HS-27A (cell line): ENCODE data around the gene SLC9A5.

Source experiments
- DNase-seq: peaks from one replicate; pipeline ENCODE4 v3.0.0-alpha.2; 2012; ENCODE audit warnings: low read depth, missing footprints

SLC9A5 gene

GRCh38 chr16:67248401-67249177 is at the start of gene SLC9A5:
Gene SLC9A5, plus strand, starts transcription at chr16:67248979. Its CDS starts 36 bp downstream, at chr16:67249015.
- no peak for DNase-seq

- DNase-seq = no peak
Measured at GRCh38 chr16:67199011-67199807, 49.6 kb upstream of the SLC9A5 start, which contains the start of gene ELMO3. Gene ELMO3, plus strand, starts transcription at chr16:67199131. Its CDS starts 196 bp downstream, at chr16:67199327.

- DNase-seq = no peak
Measured at GRCh38 chr16:67199808-67200198, 49.0 kb upstream of the SLC9A5 start.

- DNase-seq = no peak
Measured at GRCh38 chr16:67200491-67200890, 48.3 kb upstream of the SLC9A5 start.

GRCh38 chr16:67201411-67202345 is 47.1 kb upstream of the SLC9A5 start:
- DNase-seq = no peak

GRCh38 chr16:67202426-67202825 is 46.4 kb upstream of the SLC9A5 start:
- DNase-seq = no peak

- no peak for DNase-seq
Measured at GRCh38 chr16:67202956-67203493, 45.8 kb upstream of the SLC9A5 start.

GRCh38 chr16:67204076-67204475 is 44.7 kb upstream of the SLC9A5 start:
- DNase-seq = no peak

GRCh38 chr16:67206129-67206837 is 42.5 kb upstream of the SLC9A5 start:
- DNase-seq = no peak

- no peak for DNase-seq
Measured at GRCh38 chr16:67206838-67207248, 41.9 kb upstream of the SLC9A5 start.

GRCh38 chr16:67207249-67208091 is 41.3 kb upstream of the SLC9A5 start:
- no peak for DNase-seq

- DNase-seq = no peak
Measured at GRCh38 chr16:67208154-67208896, 40.5 kb upstream of the SLC9A5 start.

GRCh38 chr16:67209565-67209964 is 39.2 kb upstream of the SLC9A5 start:
- no peak for DNase-seq

GRCh38 chr16:67210069-67210937 is 38.5 kb upstream of the SLC9A5 start:
- no peak for DNase-seq

GRCh38 chr16:67211674-67212073 is 37.1 kb upstream of the SLC9A5 start:
- no peak for DNase-seq

- no peak for DNase-seq
Measured at GRCh38 chr16:67212766-67213165, 36.0 kb upstream of the SLC9A5 start.

- no peak for DNase-seq
Measured at GRCh38 chr16:67213197-67214019, 35.4 kb upstream of the SLC9A5 start.

GRCh38 chr16:67215706-67216105 is 33.1 kb upstream of the SLC9A5 start:
- DNase-seq = no peak
